Prostate gland (tissue), 2 donors: ENCODE measurements around the gene THBS1. TPM values are rescaled to one million over a fixed set of nuclear protein-coding genes. Genes with fewer than 3 reads are reported as not detected.

Experiments
- DNase-seq: peaks from one replicate; pipeline ENCODE4 v3.0.0-alpha.2; 2019; ENCODE audit warnings: low spot score
- H3K27ac ChIP-seq, 2 donors: fragments of 200-600 bp; sonication (generic); 2 replicates each; pipeline ENCODE4 v1.5.1; 2017 to 2019
- H3K27me3 ChIP-seq: fragments of 200-600 bp; sonication (generic); replicated peaks from 2 replicates; pipeline ENCODE4 v1.5.1; 2019; ENCODE audit not compliant: insufficient read depth
- H3K36me3 ChIP-seq, 2 donors: fragments of 200-600 bp; sonication (generic); 1 replicate in 1 of 2; 2 replicates in 1 of 2; pipeline versions ENCODE4 v1.5.1 to v1.8.1; 2017 to 2019
- H3K4me1 ChIP-seq: fragments of 200-600 bp; sonication (generic); replicated peaks from 2 replicates; pipeline ENCODE4 v1.5.1; 2019
- H3K4me3 ChIP-seq, 2 donors: fragments of 200-600 bp; sonication (generic); 2 replicates each; pipeline ENCODE4 v1.5.1; 2017 to 2019
- H3K9me3 ChIP-seq: fragments of 200-600 bp; sonication (generic); 2 replicates; pipeline ENCODE4 v1.5.1; 2017
- CTCF ChIP-seq, 4 experiments: fragments of 200-600 bp in 2 of 4; fragments of 450-650 bp in 2 of 4; sonication (generic) in 2 of 4; IDR thresholded peaks; 1 replicate in 3 of 4; 2 replicates in 1 of 4; pipeline ENCODE4 v1.5.1; 2016 to 2019; ENCODE audit warnings: antibody characterized with exemption in 4 of 4, mild to moderate bottlenecking in 2 of 4, moderate library complexity in 2 of 4
- POLR2A ChIP-seq: fragments of 450-650 bp; IDR thresholded peaks from one replicate; pipeline ENCODE4 v1.6.1; 2016; ENCODE audit warnings: antibody characterized with exemption, mild to moderate bottlenecking
- POLR2AphosphoS5 ChIP-seq: sonication (generic); formaldehyde crosslinking; IDR thresholded peaks from one replicate; pipeline ENCODE4 v1.6.1; 2017; ENCODE audit warnings: antibody characterized with exemption
- WGBS: methylation state at CpG from one replicate; pipeline ENCODE4 v1.1.5; 2018; 5-methylcytosine and 5-hydroxymethylcytosine counted together
- intact Hi-C: fragments of 100-400 bp; cut with DNase I; formaldehyde crosslinking; loops from one replicate; pipeline ENCODE4 v1.14.2; 2022
- total RNA-seq, 2 donors: library from RNA; depleted of rRNA; stranded (reverse); fragments of >200 nt; gene quantifications; one replicate each; pipeline ENCODE4 v1.1.0, GENCODE V29; 2016

THBS1 gene
- total RNA-seq, 2 donors from 2014 or later, result 50.1 to 95.7 TPM

DNA sequence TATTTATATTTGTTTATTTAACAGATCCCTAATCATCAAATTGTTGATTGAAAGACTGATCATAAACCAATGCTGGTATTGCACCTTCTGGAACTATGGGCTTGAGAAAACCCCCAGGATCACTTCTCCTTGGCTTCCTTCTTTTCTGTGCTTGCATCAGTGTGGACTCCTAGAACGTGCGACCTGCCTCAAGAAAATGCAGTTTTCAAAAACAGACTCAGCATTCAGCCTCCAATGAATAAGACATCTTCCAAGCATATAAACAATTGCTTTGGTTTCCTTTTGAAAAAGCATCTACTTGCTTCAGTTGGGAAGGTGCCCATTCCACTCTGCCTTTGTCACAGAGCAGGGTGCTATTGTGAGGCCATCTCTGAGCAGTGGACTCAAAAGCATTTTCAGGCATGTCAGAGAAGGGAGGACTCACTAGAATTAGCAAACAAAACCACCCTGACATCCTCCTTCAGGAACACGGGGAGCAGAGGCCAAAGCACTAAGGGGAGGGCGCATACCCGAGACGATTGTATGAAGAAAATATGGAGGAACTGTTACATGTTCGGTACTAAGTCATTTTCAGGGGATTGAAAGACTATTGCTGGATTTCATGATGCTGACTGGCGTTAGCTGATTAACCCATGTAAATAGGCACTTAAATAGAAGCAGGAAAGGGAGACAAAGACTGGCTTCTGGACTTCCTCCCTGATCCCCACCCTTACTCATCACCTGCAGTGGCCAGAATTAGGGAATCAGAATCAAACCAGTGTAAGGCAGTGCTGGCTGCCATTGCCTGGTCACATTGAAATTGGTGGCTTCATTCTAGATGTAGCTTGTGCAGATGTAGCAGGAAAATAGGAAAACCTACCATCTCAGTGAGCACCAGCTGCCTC, 14.7 kb downstream of the THBS1 start:
- TF ChIP-seq POLR2A (no peak), CTCF (IDR thresholded peaks at IDR 0.05) (no peak), POLR2AphosphoS5 (no peak)
- Histone ChIP-seq H3K27ac (no peak overlapping the region), H3K27me3 (no peaks in the 10 kb centered on the region), H3K9me3 (no peaks in the 10 kb centered on the region), H3K36me3 (no peaks in the 10 kb centered on the region), H3K4me1 (no peaks in the 10 kb centered on the region), H3K4me3 (no peak overlapping the region)
- intact Hi-C loops, result no loop called here
- DNase-seq, result no peak
- WGBS, result 75% methylated on average over 8 of the region's 8 CpGs

GRCh38 chr15:39596358-39597051, 15.6 kb downstream of the THBS1 start:
- TF ChIP-seq CTCF (IDR thresholded peaks at IDR 0.05), result no peak
- TF ChIP-seq POLR2AphosphoS5, result no peak
- TF ChIP-seq POLR2A, result no peak
- intact Hi-C loops, result no loop called here
- Histone ChIP-seq H3K4me1 (no peaks in the 10 kb centered on the region), H3K4me3 (no peak overlapping the region), H3K36me3 (no peaks in the 10 kb centered on the region), H3K9me3 (no peaks in the 10 kb centered on the region), H3K27ac (no peak overlapping the region), H3K27me3 (no peaks in the 10 kb centered on the region)
- no peak for DNase-seq
- WGBS, result 55% methylated on average over 5 of the region's 5 CpGs

GRCh38 chr15:39597336-39597735, 16.5 kb downstream of the THBS1 start:
- H3K27ac ChIP-seq, result no peak overlapping the region
- H3K4me3 ChIP-seq, result no peak overlapping the region
- TF ChIP-seq CTCF (IDR thresholded peaks at IDR 0.05), result no peak
- no peak for TF ChIP-seq POLR2A
- TF ChIP-seq POLR2AphosphoS5, result no peak
- no peak for DNase-seq
- H3K27me3 ChIP-seq, result no peaks in the 10 kb centered on the region
- intact Hi-C loops, result no loop called here
- 83% methylated on average over 2 of the region's 2 CpGs for WGBS
- no peaks in the 10 kb centered on the region for H3K36me3 ChIP-seq
- no peaks in the 10 kb centered on the region for H3K9me3 ChIP-seq
- H3K4me1 ChIP-seq, result no peaks in the 10 kb centered on the region

GRCh38 chr15:39597751-39598185, 16.9 kb downstream of the THBS1 start:
- no peak for DNase-seq
- no peak overlapping the region for H3K27ac ChIP-seq
- no peaks in the 10 kb centered on the region for H3K27me3 ChIP-seq
- WGBS, result 90% methylated on average over 6 of the region's 6 CpGs
- H3K36me3 ChIP-seq, result no peaks in the 10 kb centered on the region
- H3K4me1 ChIP-seq, result no peaks in the 10 kb centered on the region
- no peaks in the 10 kb centered on the region for H3K9me3 ChIP-seq
- no peak for TF ChIP-seq CTCF (IDR thresholded peaks at IDR 0.05)
- no peak for TF ChIP-seq POLR2AphosphoS5
- TF ChIP-seq POLR2A, result no peak
- H3K4me3 ChIP-seq, result no peak overlapping the region
- intact Hi-C loops, result no loop called here
